Kidney epithelial cell (primary cell): Measurements from ENCODE around the gene IQGAP3. TPM values are rescaled to one million over a fixed set of nuclear protein-coding genes. Genes with fewer than 3 reads are reported as not detected.

Source experiments
- DNase-seq: peaks from one replicate; pipeline ENCODE4 v3.0.0-alpha.2; 2010; ENCODE audit warnings: low read depth
- H3K27me3 ChIP-seq: 2 replicates; pipeline ENCODE4 v1.6.0; 2011; ENCODE audit warnings: low read length; ENCODE audit not compliant: control insufficient read depth, insufficient read depth
- H3K36me3 ChIP-seq: 2 replicates; pipeline ENCODE4 v1.5.1; 2011; ENCODE audit warnings: low read length; ENCODE audit not compliant: control insufficient read depth, insufficient read depth
- H3K4me3 ChIP-seq: 2 replicates; pipeline ENCODE4 v1.5.1; 2011; ENCODE audit warnings: low read depth, mild to moderate bottlenecking, control low read depth, low read length
- CTCF ChIP-seq: IDR thresholded peaks from 2 replicates; pipeline ENCODE4 v1.5.1; 2011; ENCODE audit warnings: mild to moderate bottlenecking, moderate library complexity, low read length, control low read depth, inconsistent platforms; ENCODE audit not compliant: insufficient read depth, poor library complexity, severe bottlenecking
- total RNA-seq: library from RNA; depleted of rRNA; stranded (reverse); fragments of >200 nt; gene quantifications from 2 replicates; pipeline ENCODE4 v1.2.3, GENCODE V29; 2015

The IQGAP3 gene, protein sequence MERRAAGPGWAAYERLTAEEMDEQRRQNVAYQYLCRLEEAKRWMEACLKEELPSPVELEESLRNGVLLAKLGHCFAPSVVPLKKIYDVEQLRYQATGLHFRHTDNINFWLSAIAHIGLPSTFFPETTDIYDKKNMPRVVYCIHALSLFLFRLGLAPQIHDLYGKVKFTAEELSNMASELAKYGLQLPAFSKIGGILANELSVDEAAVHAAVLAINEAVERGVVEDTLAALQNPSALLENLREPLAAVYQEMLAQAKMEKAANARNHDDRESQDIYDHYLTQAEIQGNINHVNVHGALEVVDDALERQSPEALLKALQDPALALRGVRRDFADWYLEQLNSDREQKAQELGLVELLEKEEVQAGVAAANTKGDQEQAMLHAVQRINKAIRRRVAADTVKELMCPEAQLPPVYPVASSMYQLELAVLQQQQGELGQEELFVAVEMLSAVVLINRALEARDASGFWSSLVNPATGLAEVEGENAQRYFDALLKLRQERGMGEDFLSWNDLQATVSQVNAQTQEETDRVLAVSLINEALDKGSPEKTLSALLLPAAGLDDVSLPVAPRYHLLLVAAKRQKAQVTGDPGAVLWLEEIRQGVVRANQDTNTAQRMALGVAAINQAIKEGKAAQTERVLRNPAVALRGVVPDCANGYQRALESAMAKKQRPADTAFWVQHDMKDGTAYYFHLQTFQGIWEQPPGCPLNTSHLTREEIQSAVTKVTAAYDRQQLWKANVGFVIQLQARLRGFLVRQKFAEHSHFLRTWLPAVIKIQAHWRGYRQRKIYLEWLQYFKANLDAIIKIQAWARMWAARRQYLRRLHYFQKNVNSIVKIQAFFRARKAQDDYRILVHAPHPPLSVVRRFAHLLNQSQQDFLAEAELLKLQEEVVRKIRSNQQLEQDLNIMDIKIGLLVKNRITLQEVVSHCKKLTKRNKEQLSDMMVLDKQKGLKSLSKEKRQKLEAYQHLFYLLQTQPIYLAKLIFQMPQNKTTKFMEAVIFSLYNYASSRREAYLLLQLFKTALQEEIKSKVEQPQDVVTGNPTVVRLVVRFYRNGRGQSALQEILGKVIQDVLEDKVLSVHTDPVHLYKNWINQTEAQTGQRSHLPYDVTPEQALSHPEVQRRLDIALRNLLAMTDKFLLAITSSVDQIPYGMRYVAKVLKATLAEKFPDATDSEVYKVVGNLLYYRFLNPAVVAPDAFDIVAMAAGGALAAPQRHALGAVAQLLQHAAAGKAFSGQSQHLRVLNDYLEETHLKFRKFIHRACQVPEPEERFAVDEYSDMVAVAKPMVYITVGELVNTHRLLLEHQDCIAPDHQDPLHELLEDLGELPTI (N-terminal part only)
- total RNA-seq = 8.0 and 9.4 TPM in 2 replicates

DNA sequence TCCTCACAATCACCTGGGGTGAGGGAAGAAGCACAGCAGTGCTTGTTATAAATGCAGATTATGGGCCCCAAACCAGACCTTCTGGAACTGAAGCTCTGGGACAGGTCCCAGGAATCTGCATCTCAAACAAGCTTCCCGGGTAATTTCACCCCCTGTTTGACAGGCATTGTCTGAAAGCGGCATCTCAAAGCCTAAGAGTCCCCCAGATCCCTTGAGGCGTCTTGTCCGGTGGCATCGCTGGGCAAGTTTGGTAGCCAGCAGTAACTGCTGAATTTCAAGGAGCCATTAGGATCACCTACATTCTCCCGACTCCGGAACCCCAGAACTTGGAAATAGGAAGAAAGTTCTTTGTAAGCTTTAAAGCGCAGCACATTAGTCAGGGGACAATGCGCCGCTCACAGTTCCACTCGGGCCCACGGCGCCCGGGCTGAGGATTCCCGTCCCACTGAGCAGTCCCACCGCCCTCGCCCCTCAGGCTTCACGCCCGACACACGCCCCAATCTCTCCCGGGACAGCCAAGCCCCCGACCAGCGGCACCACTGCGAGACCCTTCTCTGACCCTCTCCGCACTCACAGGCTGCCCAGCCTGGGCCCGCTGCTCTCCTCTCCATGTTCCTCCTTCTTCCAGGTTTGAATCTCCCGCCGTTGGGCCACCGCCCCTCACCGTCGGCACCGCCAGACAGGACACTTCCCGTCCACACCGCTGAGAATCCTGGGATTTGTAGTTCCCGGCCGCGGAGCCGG lies at the start of gene IQGAP3:
Gene IQGAP3 (minus strand): TSS at position 647 of the 744 bp plus-strand sequence. CDS start 36 bp downstream, at position 611.
- H3K27me3 ChIP-seq = peaks cover 2% of the 10 kb centered on the region
- peak within 1 kb of the TSS; percentile 63 for H3K4me3 ChIP-seq
- TF ChIP-seq CTCF = no peak
- peak; percentile 39 for DNase-seq
- no peaks in the 10 kb centered on the region for H3K36me3 ChIP-seq

DNA sequence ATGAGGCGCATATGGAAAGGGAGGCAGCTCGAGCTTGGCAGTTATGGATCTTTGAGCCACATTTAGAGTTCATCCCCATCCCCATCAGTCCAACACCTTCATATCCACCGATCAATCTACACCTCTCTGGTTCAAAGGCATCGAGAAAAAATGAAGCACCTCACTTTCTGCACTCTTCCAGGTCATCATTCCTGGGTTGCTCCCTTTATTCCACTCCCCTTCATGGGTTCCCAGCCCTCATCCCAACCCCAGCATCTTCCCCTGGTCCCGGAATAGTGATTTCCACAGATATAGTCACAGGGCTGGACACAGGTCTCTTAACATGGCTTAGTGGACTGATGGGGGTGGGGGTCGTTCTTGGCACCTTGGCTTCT lies 47.2 kb upstream of the IQGAP3 start:
- H3K27me3 ChIP-seq = peaks cover 49% of the 10 kb centered on the region
- no peak for TF ChIP-seq CTCF

DNA sequence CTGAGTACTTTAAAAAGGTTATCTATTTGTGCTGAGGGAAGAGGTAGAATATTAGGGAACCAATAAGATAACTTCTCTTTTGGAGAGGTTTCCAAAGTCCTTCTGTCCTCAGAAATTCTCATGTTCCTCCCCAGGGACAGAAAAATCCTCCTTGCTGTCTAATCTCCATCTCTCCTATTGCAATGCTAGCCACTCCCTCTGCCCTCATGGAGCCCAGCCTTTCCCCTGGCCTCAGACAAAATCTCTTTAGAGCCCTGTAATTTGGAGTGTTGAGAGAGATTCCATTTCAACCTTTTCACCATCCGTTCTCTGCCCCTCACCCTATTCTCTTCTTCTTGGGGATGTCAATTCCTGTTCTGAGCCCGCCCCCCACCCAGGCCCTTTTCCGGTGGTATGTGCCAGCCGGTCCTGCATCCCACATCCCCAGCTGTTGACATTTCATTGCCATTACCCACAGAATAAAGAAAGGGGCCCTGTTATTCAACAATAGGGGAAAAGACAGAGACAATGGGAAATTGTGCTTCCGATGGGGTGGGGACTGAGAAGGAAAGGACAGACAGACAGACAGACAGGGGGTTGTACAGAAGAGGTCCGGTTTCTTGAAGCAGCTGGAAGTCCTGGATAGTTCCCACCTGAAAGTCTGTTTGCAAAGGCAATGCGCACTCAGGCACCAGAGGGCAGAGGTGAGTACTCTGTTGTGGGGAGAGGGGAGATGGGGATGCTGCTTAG lies 46.7 kb upstream of the IQGAP3 start, which contains the start of gene HAPLN2:
Gene HAPLN2 (plus strand): TSS at position 563 of the 729 bp plus-strand sequence. CDS start 4,076 bp downstream, outside the sequence.
- no peak within 1 kb of the TSS for H3K4me3 ChIP-seq
- TF ChIP-seq CTCF = peak; percentile 63
- no peak for DNase-seq
- H3K27me3 ChIP-seq = peaks cover 44% of the 10 kb centered on the region
- H3K36me3 ChIP-seq = no peaks in the 10 kb centered on the region

More for the DNA sequence above, 47.2 kb upstream of the IQGAP3 start:
- DNase-seq = no peak
- Histone ChIP-seq H3K36me3 (no peaks in the 10 kb centered on the region), H3K4me3 (no peak overlapping the region)

DNA sequence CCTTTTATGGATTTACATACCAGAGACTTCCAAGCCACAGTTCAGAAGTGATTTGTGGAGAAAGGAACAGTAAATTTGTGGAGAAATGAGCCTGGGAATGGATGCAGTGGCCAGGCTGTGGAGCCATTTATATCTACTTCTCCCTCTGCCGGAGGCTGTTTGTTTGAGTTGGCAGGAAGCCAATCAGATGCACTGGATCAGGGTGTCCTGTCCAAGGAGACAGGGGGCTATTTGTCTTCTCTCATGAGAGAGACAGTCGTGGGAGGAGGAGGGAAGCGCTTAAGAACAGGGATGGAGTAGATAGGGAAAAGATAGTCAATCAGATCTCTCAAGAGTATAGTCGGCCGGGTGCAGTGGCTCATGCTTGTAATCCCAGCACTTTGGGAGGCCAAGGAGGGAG lies 44.1 kb upstream of the IQGAP3 start:
- Histone ChIP-seq H3K4me3 (no peak overlapping the region), H3K36me3 (no peaks in the 10 kb centered on the region), H3K27me3 (peaks cover 31% of the 10 kb centered on the region)
- DNase-seq = no peak
- TF ChIP-seq CTCF = no peak
